ENCODE measurements around the gene STEAP2. TPM values are rescaled to one million over a fixed set of nuclear protein-coding genes. Genes with fewer than 3 reads are reported as not detected.

The STEAP2 gene
- total RNA-seq, 1 experiment from 2014 or later = 13.4 TPM

DNA sequence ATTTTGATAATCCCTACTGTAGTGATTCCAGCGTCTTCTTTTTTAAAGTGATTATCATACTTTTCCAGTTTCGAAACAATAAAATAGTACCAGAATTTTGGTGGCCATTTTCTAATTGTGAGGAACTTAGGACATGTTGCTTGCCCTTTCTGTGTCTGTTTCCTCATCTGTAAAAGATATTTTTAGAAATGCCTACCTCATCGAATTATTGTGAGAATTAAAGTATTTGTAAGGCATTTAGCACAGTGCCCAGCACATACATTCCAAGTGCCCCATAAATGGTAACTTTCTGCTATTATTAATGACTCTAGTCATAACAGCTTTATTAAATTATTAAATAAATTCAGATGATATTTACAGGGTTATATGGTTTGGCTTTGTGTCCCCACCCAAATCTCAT lies 37.2 kb downstream of the STEAP2 start:
- Histone ChIP-seq H3K4me1 (ENCODE audit: control insufficient read depth in 1 of 2, insufficient read depth in 2 of 2, low read length in 2 of 2) (peaks cover 2 to 15% of the 10 kb centered on the region in 2 experiments; a peak in 1 of 4 replicates), H3K9ac (ENCODE audit: low read length) (no peak overlapping the region), H3K9me3 (ENCODE audit: control insufficient read depth in 1 of 2, insufficient read depth in 1 of 2, low read depth in 1 of 2, low read length in 2 of 2) (no peaks in the 10 kb centered on the region), H3K27me3 (ENCODE audit: insufficient read depth, low read length) (no peaks in the 10 kb centered on the region), H4K20me1 (ENCODE audit: insufficient read depth) (no peaks in the 10 kb centered on the region), H3K36me3 (ENCODE audit: control insufficient read depth in 1 of 2, insufficient read depth in 2 of 2, low read length in 2 of 2) (no peaks in the 10 kb centered on the region), H3K4me2 (ENCODE audit: low read length) (no peak overlapping the region), H3K79me2 (ENCODE audit: insufficient read depth, low read length) (no peaks in the 10 kb centered on the region), H2AFZ (ENCODE audit: low read depth, low read length, poor library complexity, severe bottlenecking) (no peak overlapping the region), H3K27ac (ENCODE audit: low read depth, low read length) (no peak overlapping the region), H3K9me2 (ENCODE audit: insufficient read depth) (no peaks in the 10 kb centered on the region), H3K4me3 (replicated peaks in 1 of 2; ENCODE audit: low read depth in 1 of 2, low read length in 2 of 2) (no peak overlapping the region)
- intact Hi-C loops (cut with micrococcal nuclease) = no loop called here
- DNase-seq (ENCODE audit: low read depth, low spot score) = no peak
- ChIA-PET CTCF (no interaction called here), POLR2A (no interaction called here), RAD21 (ENCODE audit: low non-redundant PET in 1 of 2, low total read pairs in 2 of 2, uncharacterized antibody in 2 of 2, unreplicated experiment in 2 of 2) (no interaction called here)
- ATAC-seq = no peak
- TF ChIP-seq, protein P1, sequence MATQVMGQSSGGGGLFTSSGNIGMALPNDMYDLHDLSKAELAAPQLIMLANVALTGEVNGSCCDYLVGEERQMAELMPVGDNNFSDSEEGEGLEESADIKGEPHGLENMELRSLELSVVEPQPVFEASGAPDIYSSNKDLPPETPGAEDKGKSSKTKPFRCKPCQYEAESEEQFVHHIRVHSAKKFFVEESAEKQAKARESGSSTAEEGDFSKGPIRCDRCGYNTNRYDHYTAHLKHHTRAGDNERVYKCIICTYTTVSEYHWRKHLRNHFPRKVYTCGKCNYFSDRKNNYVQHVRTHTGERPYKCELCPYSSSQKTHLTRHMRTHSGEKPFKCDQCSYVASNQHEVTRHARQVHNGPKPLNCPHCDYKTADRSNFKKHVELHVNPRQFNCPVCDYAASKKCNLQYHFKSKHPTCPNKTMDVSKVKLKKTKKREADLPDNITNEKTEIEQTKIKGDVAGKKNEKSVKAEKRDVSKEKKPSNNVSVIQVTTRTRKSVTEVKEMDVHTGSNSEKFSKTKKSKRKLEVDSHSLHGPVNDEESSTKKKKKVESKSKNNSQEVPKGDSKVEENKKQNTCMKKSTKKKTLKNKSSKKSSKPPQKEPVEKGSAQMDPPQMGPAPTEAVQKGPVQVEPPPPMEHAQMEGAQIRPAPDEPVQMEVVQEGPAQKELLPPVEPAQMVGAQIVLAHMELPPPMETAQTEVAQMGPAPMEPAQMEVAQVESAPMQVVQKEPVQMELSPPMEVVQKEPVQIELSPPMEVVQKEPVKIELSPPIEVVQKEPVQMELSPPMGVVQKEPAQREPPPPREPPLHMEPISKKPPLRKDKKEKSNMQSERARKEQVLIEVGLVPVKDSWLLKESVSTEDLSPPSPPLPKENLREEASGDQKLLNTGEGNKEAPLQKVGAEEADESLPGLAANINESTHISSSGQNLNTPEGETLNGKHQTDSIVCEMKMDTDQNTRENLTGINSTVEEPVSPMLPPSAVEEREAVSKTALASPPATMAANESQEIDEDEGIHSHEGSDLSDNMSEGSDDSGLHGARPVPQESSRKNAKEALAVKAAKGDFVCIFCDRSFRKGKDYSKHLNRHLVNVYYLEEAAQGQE (IDR thresholded peaks at IDR 0.05; ENCODE audit: low read depth) = no peak
- TF ChIP-seq ELF1 (IDR thresholded peaks at IDR 0.05; ENCODE audit: borderline replicate concordance, low read depth) = no peak
- TF ChIP-seq, protein P2, sequence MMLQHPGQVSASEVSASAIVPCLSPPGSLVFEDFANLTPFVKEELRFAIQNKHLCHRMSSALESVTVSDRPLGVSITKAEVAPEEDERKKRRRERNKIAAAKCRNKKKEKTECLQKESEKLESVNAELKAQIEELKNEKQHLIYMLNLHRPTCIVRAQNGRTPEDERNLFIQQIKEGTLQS (IDR thresholded peaks at IDR 0.05) = no peak
- TF ChIP-seq EZH2phosphoT487 (IDR thresholded peaks at IDR 0.05; ENCODE audit: borderline replicate concordance) = no peak
- BruUV-seq (replicated peaks) = no TSS peak

All from HCT116 (cell line).